ENCODE data around the gene SLIT1.

SLIT1 gene

DNA sequence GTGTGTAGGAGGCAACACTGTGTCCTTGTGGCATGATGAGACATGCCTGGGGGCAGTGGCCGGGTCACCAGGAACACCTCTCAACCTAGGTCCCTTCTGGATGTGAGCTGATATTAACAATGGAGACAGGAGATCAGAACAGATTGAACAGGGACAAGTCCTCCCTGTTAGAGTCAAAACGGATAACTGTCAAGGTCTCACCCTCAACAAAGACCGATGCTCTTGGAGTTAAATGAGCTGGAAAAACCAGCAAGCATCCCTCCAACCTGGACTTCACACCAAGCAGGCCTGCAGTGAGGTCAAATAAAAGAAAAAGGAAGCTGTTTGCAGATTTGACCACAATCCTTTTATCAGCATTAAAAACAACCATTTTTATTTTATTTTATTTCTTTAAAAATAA is 49.0 kb downstream of the SLIT1 start:
- peaks cover 7 to 47% of the 10 kb centered on the region in 2 donors for H3K27me3 Mint-ChIP-seq

GRCh38 chr10:97135464-97135863 is 50.3 kb downstream of the SLIT1 start:
- DNase-seq (no peak), ATAC-seq (replicated peaks) (no peak)
- H3K36me3 Mint-ChIP-seq (ENCODE audit: insufficient read depth) = no peaks in the 10 kb centered on the region
- no peak overlapping the region for H3K27ac Mint-ChIP-seq
- H3K4me1 Mint-ChIP-seq (ENCODE audit: low read depth in 2 of 2) = no peaks in the 10 kb centered on the region
- peaks cover 0 to 34% of the 10 kb centered on the region in 2 donors for H3K27me3 Mint-ChIP-seq
- H3K9me3 Mint-ChIP-seq = no peaks in the 10 kb centered on the region
- no peak overlapping the region for H3K4me3 Mint-ChIP-seq

More for the DNA sequence above, 49.0 kb downstream of the SLIT1 start:
- ATAC-seq (replicated peaks) = no peak
- no peak for DNase-seq
- Mint-ChIP-seq H3K4me1 (ENCODE audit: low read depth in 2 of 2) (no peaks in the 10 kb centered on the region), H3K36me3 (ENCODE audit: insufficient read depth) (no peaks in the 10 kb centered on the region), H3K4me3 (no peak overlapping the region), H3K9me3 (no peaks in the 10 kb centered on the region), H3K27ac (no peak overlapping the region)

GRCh38 chr10:97134983-97135382 is 50.8 kb downstream of the SLIT1 start:
- Mint-ChIP-seq H3K4me3 (no peak overlapping the region), H3K27me3 (peaks cover 0 to 29% of the 10 kb centered on the region in 2 donors), H3K9me3 (no peaks in the 10 kb centered on the region), H3K36me3 (ENCODE audit: insufficient read depth) (no peaks in the 10 kb centered on the region), H3K27ac (no peak overlapping the region), H3K4me1 (ENCODE audit: low read depth in 2 of 2) (no peaks in the 10 kb centered on the region)
- no peak for DNase-seq
- no peak for ATAC-seq (replicated peaks)

DNA sequence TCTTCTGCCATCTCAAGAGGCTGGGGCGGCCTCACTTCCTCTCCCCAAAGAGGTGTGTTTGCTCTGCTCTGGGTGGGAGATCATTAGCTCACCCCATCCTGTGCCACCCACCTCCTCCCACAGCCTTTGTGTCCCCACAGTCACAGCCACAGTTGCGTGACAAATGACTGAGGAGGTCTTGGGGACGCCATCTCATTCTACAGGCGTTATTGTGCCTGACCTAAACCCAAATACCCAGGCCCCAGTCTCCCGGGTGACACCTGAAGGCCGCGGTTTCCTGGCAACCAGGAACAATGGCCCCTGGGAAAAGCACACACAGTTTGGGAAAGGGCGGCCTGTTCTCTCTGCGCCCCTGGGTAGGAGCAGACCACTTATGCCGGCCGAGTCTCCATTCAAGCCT is 51.6 kb downstream of the SLIT1 start:
- Mint-ChIP-seq H3K4me3 (no peak overlapping the region), H3K9me3 (no peaks in the 10 kb centered on the region), H3K4me1 (ENCODE audit: low read depth in 2 of 2) (no peaks in the 10 kb centered on the region), H3K27ac (no peak overlapping the region), H3K36me3 (ENCODE audit: insufficient read depth) (no peaks in the 10 kb centered on the region), H3K27me3 (peaks cover 0 to 27% of the 10 kb centered on the region in 2 donors)
- no peak for DNase-seq
- ATAC-seq (replicated peaks) = no peak

DNA sequence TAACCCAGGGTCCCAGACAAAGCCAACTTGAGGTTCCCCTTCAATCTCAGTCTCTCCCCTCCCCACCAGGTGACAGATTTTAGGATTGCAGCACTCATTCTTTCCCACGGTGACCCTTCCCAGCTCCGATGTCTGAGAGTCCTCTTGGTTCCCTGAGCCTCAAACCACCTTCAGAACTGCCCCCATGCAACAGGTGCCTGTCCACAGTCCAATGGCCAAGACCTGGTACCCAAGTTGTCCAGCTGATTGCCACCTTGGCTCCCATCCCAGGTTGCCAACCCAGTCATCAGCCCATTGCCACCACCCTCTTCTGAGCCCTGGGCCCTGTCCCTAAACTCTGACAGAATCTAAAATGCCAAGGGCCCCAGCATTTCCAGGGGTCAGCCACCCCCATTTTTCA is 53.5 kb downstream of the SLIT1 start:
- no peak for ATAC-seq (replicated peaks)

DNA sequence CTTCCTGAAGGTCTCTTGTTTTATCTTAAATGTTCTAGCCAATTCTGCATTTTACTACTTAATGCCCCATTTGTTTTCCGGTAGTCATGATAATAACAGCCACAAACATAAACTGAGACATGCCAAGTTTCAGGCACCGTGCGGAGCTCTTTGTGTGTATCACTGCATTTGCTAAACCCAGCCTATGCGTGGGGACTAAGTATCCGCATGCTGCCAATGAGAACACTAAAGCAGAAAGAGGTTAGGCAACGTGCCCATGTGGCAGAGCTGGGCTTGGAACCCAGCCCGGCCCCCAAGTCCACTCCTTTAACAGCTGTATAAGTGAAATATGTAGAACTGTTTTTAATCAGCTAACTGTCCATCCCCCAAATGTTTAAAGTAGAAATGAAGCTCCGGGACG is 54.1 kb downstream of the SLIT1 start:
- Mint-ChIP-seq H3K9me3 (no peaks in the 10 kb centered on the region), H3K27me3 (peaks cover 0 to 21% of the 10 kb centered on the region in 2 donors), H3K4me3 (no peak overlapping the region), H3K36me3 (ENCODE audit: insufficient read depth) (no peaks in the 10 kb centered on the region), H3K27ac (no peak overlapping the region), H3K4me1 (ENCODE audit: low read depth in 2 of 2) (no peaks in the 10 kb centered on the region)
- no peak for DNase-seq
- ATAC-seq (replicated peaks) = no peak

More for the DNA sequence above, 53.5 kb downstream of the SLIT1 start:
- DNase-seq = no peak
- no peaks in the 10 kb centered on the region for H3K9me3 Mint-ChIP-seq
- H3K27me3 Mint-ChIP-seq = peaks cover 0 to 21% of the 10 kb centered on the region in 2 donors
- H3K4me3 Mint-ChIP-seq = no peak overlapping the region
- H3K27ac Mint-ChIP-seq = no peak overlapping the region
- H3K36me3 Mint-ChIP-seq (ENCODE audit: insufficient read depth) = no peaks in the 10 kb centered on the region
- H3K4me1 Mint-ChIP-seq (ENCODE audit: low read depth in 2 of 2) = no peaks in the 10 kb centered on the region

- DNase-seq = no peak
- Mint-ChIP-seq H3K27ac (no peak overlapping the region), H3K27me3 (peaks cover 0 to 21% of the 10 kb centered on the region in 2 donors), H3K36me3 (ENCODE audit: insufficient read depth) (no peaks in the 10 kb centered on the region), H3K4me3 (no peak overlapping the region), H3K4me1 (ENCODE audit: low read depth in 2 of 2) (no peaks in the 10 kb centered on the region), H3K9me3 (no peaks in the 10 kb centered on the region)
- ATAC-seq (replicated peaks) = no peak
Measured at GRCh38 chr10:97131181-97131628, 54.6 kb downstream of the SLIT1 start.

DNA sequence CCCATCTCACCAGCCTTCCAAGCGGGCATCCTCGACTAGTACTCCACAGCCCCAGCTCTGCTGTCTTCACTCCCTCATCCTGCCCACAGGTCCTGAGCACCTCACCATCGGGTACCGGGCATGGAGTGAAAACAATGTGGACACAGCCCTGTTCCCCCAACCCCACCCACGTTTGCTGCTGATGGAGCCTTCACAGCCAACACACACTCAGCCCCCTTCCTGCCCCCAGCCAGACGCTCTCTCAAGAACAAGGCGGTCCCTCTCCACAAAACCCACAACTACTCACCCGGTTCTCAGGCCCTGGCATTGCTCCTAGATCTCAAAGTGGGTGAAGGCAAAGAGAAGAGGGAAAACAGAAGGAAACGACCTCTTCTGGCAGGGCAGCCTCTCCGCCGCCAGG is 56.1 kb downstream of the SLIT1 start:
- no peak for DNase-seq
- Mint-ChIP-seq H3K9me3 (no peaks in the 10 kb centered on the region), H3K27me3 (peaks cover 0 to 10% of the 10 kb centered on the region in 2 donors), H3K4me3 (no peak overlapping the region), H3K4me1 (ENCODE audit: low read depth in 2 of 2) (no peaks in the 10 kb centered on the region), H3K36me3 (ENCODE audit: insufficient read depth) (no peaks in the 10 kb centered on the region), H3K27ac (peak overlapping the region in 1 of 2 donors; percentile 51)
- ATAC-seq (replicated peaks) = no peak

DNA sequence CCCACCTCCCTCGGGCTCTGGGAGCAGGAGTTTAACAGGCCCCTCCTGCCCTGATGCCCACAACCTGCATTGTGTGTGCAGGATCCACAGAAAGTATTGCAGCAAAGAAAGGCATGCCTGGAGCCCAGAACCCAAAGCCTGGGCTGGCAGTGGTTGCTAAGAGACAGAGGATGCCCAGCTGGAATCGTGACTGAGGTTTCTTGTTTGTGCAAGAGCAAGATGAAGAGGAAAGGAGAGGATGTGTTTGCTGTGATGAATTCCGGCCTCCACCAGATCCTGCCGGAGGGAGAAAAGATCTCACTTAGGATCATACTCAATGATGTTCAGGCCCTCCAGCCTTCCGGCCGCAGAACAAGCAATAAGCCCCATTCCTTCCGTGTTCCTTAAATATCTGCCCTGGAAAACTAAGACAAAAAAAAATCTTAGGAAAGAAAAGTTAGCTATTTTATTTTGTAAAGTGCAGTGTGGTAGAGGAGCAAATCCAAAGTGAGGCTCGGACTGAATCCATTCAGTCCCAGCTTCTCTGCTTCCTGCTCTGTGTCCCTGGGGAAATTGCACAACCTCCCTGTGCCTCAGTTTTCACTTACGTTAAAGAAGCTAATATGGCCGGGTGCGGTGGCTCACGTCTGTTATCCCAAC is 57.1 kb downstream of the SLIT1 start:
- peaks cover 0 to 7% of the 10 kb centered on the region in 2 donors for H3K27me3 Mint-ChIP-seq
- H3K4me3 Mint-ChIP-seq = no peak overlapping the region
- H3K4me1 Mint-ChIP-seq (ENCODE audit: low read depth in 2 of 2) = no peaks in the 10 kb centered on the region
- no peak overlapping the region for H3K27ac Mint-ChIP-seq
- DNase-seq (no peak), ATAC-seq (replicated peaks) (no peak)
- no peaks in the 10 kb centered on the region for H3K9me3 Mint-ChIP-seq
- H3K36me3 Mint-ChIP-seq (ENCODE audit: insufficient read depth) = no peaks in the 10 kb centered on the region

GRCh38 chr10:97128039-97128492 is 57.7 kb downstream of the SLIT1 start:
- H3K4me1 Mint-ChIP-seq (ENCODE audit: low read depth in 2 of 2) = no peaks in the 10 kb centered on the region
- ATAC-seq (replicated peaks) (no peak), DNase-seq (no peak)
- H3K27me3 Mint-ChIP-seq = peaks cover 0 to 9% of the 10 kb centered on the region in 2 donors
- H3K9me3 Mint-ChIP-seq = no peaks in the 10 kb centered on the region
- no peak overlapping the region for H3K27ac Mint-ChIP-seq
- H3K4me3 Mint-ChIP-seq = no peak overlapping the region
- no peaks in the 10 kb centered on the region for H3K36me3 Mint-ChIP-seq (ENCODE audit: insufficient read depth)

- no peak for ATAC-seq (replicated peaks)
- H3K27ac Mint-ChIP-seq = no peak overlapping the region
- no peak overlapping the region for H3K4me3 Mint-ChIP-seq
- H3K27me3 Mint-ChIP-seq = peaks cover 0 to 10% of the 10 kb centered on the region in 2 donors
- no peaks in the 10 kb centered on the region for H3K36me3 Mint-ChIP-seq (ENCODE audit: insufficient read depth)
- DNase-seq = no peak
- H3K9me3 Mint-ChIP-seq = no peaks in the 10 kb centered on the region
- H3K4me1 Mint-ChIP-seq (ENCODE audit: low read depth in 2 of 2) = no peaks in the 10 kb centered on the region
Measured at GRCh38 chr10:97127509-97127908, 58.2 kb downstream of the SLIT1 start.

DNA sequence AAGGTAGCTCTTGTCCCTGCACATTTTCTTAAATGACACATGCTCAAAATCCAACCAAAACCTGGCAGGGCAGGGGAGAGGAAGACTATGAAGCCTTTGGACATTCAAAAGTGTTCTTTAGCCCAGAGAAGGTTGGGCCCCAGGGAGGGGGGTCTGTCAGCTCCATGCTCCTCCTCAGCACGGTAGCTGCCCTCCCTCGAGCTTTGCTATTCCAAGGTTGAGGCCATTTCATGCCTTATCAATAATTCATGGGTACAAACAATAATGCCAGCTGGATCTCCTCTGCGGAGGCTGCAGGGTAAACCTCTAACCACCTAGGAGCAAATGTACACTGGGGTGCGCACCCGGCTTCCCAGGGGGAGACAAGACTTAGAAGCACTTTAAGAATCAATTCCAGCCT is 61.5 kb downstream of the SLIT1 start:
- peaks cover 6 to 31% of the 10 kb centered on the region in 2 donors for H3K27me3 Mint-ChIP-seq
- no peak for ATAC-seq (replicated peaks)

GRCh38 chr10:97123765-97124164 is 62.0 kb downstream of the SLIT1 start:
- no peaks in the 10 kb centered on the region for H3K9me3 Mint-ChIP-seq
- H3K27ac Mint-ChIP-seq = no peak overlapping the region
- no peak overlapping the region for H3K4me3 Mint-ChIP-seq
- ATAC-seq (replicated peaks) (no peak), DNase-seq (no peak)
- H3K4me1 Mint-ChIP-seq (ENCODE audit: low read depth in 2 of 2) = no peaks in the 10 kb centered on the region
- H3K27me3 Mint-ChIP-seq = peaks cover 6 to 36% of the 10 kb centered on the region in 2 donors
- no peaks in the 10 kb centered on the region for H3K36me3 Mint-ChIP-seq (ENCODE audit: insufficient read depth)

More for the DNA sequence above, 61.5 kb downstream of the SLIT1 start:
- Mint-ChIP-seq H3K4me3 (no peak overlapping the region), H3K4me1 (ENCODE audit: low read depth in 2 of 2) (no peaks in the 10 kb centered on the region), H3K36me3 (ENCODE audit: insufficient read depth) (no peaks in the 10 kb centered on the region), H3K9me3 (no peaks in the 10 kb centered on the region), H3K27ac (no peak overlapping the region)
- DNase-seq = no peak

DNA sequence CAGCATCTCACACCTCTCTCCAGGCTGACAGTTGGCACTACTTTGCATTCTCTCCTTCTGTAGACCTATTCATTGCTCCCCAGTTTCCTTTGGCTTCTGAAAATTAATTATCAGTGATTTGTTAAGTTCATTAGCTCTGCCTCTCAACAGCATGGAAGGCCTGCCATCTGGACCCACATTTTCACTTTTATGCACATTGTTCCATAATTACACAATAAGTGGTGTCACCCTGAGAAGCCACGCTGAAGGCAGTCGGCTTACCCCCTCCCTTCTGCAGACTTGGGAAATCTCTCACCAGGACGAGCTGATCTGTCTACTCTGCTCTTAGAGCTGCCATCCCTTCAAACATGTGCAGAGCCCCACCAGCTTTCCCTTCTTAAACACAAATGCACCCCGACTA is 64.7 kb downstream of the SLIT1 start:
- no peak overlapping the region for H3K4me3 Mint-ChIP-seq
- H3K4me1 Mint-ChIP-seq (ENCODE audit: low read depth in 2 of 2) = peaks cover 0 to under 1% of the 10 kb centered on the region in 2 donors
- H3K9me3 Mint-ChIP-seq = no peaks in the 10 kb centered on the region
- no peaks in the 10 kb centered on the region for H3K36me3 Mint-ChIP-seq (ENCODE audit: insufficient read depth)
- DNase-seq = no peak
- ATAC-seq (replicated peaks) = no peak
- H3K27ac Mint-ChIP-seq = no peak overlapping the region
- peaks cover 6 to 39% of the 10 kb centered on the region in 2 donors for H3K27me3 Mint-ChIP-seq

All from effector memory CD8-positive, alpha-beta T cell (primary cell).